Esophagus muscularis mucosa (tissue), 4 donors: ENCODE measurements around the gene ATP9A. TPM values are rescaled to one million over a fixed set of nuclear protein-coding genes. Genes with fewer than 3 reads are reported as not detected.
"Not testable (repeated sequence)": the region's sequence is repeated elsewhere in the genome, so short reads cannot be mapped to it uniquely, and the experiment has no call there.

Experiments used
- DNase-seq: peaks from one replicate; pipeline ENCODE4 v3.0.0-alpha.2; 2017; ENCODE audit errors: extremely low spot score
- H3K27ac ChIP-seq, 4 donors: fragments of 200-600 bp; sonication (generic); replicated peaks in 1 of 4; 1 replicate in 3 of 4; 2 replicates in 1 of 4; pipeline ENCODE4 v1.5.1; 2016 to 2019; ENCODE audit warnings: mild to moderate bottlenecking in 1 of 4
- H3K27me3 ChIP-seq, 4 donors: fragments of 200-600 bp; sonication (generic); one replicate each; pipeline versions ENCODE4 v1.5.1 to v1.6.0; 2016 to 2019
- H3K36me3 ChIP-seq, 4 donors: fragments of 200-600 bp; sonication (generic); one replicate each; pipeline ENCODE4 v1.5.1; 2016 to 2019
- H3K4me1 ChIP-seq, 4 donors: fragments of 200-600 bp; sonication (generic); one replicate each; pipeline ENCODE4 v1.5.1; 2016 to 2019
- H3K4me3 ChIP-seq, 4 donors: fragments of 200-600 bp; sonication (generic); 1 replicate in 2 of 4; 2 replicates in 2 of 4; pipeline ENCODE4 v1.5.1; 2016 to 2019; ENCODE audit warnings: mild to moderate bottlenecking in 4 of 4, moderate library complexity in 1 of 4
- H3K9me3 ChIP-seq, 4 donors: fragments of 200-600 bp; sonication (generic); 1 replicate in 3 of 4; 2 replicates in 1 of 4; pipeline ENCODE4 v1.5.1; 2016 to 2019
- CTCF ChIP-seq, 3 experiments: fragments of 200-600 bp in 2 of 3; fragments of 450-650 bp in 1 of 3; sonication (generic) in 2 of 3; IDR thresholded peaks; one replicate each; pipeline ENCODE4 v1.5.1; 2017 to 2019; ENCODE audit warnings: antibody characterized with exemption in 3 of 3, mild to moderate bottlenecking in 2 of 3, moderate library complexity in 1 of 3
- EP300 ChIP-seq: sonication (generic); formaldehyde crosslinking; IDR thresholded peaks from one replicate; pipeline ENCODE4 v1.6.1; 2017; ENCODE audit warnings: antibody characterized with exemption
- POLR2A ChIP-seq: fragments of 450-650 bp; IDR thresholded peaks from one replicate; pipeline ENCODE4 v1.6.1; 2017; ENCODE audit warnings: antibody characterized with exemption, moderate library complexity, mild to moderate bottlenecking, low read depth
- POLR2AphosphoS5 ChIP-seq, 2 donors: sonication (generic); formaldehyde crosslinking; IDR thresholded peaks; one replicate each; pipeline ENCODE4 v1.6.1; 2017; ENCODE audit warnings: antibody characterized with exemption in 2 of 2
- WGBS: methylation state at CpG from one replicate; pipeline ENCODE4 v1.1.5; 2018; 5-methylcytosine and 5-hydroxymethylcytosine counted together
- intact Hi-C: fragments of 100-400 bp; cut with DNase I; formaldehyde crosslinking; loops from one replicate; pipeline ENCODE4 v1.15.1; 2023
- total RNA-seq, 4 donors: library from RNA; depleted of rRNA; stranded (reverse); fragments of >200 nt; gene quantifications; one replicate each; pipeline versions ENCODE4 v1.1.0 to v1.2.1, GENCODE V29; 2016

Gene ATP9A
- total RNA-seq, 4 donors from 2014 or later, result 44.4 to 70.9 (median 56.0) TPM

GRCh38 chr20:51788822-51789221, 20.6 kb upstream of the ATP9A start:
- H3K4me1 ChIP-seq, result no peaks in the 10 kb centered on the region
- WGBS, result 94% methylated on average over 14 of the region's 14 CpGs
- TF ChIP-seq EP300 (no peak), POLR2A (no peak), POLR2AphosphoS5 (IDR thresholded peaks at IDR 0.05) (no peak), CTCF (IDR thresholded peaks at IDR 0.05) (no peak)

GRCh38 chr20:51784299-51784698, 16.1 kb upstream of the ATP9A start:
- TF ChIP-seq POLR2A (no peak), POLR2AphosphoS5 (IDR thresholded peaks at IDR 0.05) (no peak), EP300 (no peak), CTCF (IDR thresholded peaks at IDR 0.05) (no peak)
- intact Hi-C loops, result no loop called here
- no peaks in the 10 kb centered on the region for H3K27me3 ChIP-seq
- DNase-seq, result no peak
- no peak overlapping the region for H3K27ac ChIP-seq
- no peaks in the 10 kb centered on the region for H3K36me3 ChIP-seq
- H3K4me1 ChIP-seq, result no peaks in the 10 kb centered on the region
- H3K9me3 ChIP-seq, result peaks cover 0 to 6% (median 3%) of the 10 kb centered on the region in 4 donors
- WGBS, result 86% methylated on average over 15 of the region's 15 CpGs
- H3K4me3 ChIP-seq, result no peak overlapping the region

More at GRCh38 chr20:51788822-51789221, 20.6 kb upstream of the ATP9A start:
- intact Hi-C loops, result no loop called here
- Histone ChIP-seq H3K36me3 (no peaks in the 10 kb centered on the region), H3K4me3 (no peak overlapping the region), H3K9me3 (no peaks in the 10 kb centered on the region), H3K27ac (no peak overlapping the region), H3K27me3 (peaks cover 0 to 20% (median 0%) of the 10 kb centered on the region in 4 donors)
- DNase-seq, result no peak

- peaks cover 0 to 13% (median 10%) of the 10 kb centered on the region in 4 donors for H3K9me3 ChIP-seq
- H3K4me1 ChIP-seq, H3K4me3 ChIP-seq, H3K36me3 ChIP-seq, H3K27me3 ChIP-seq, DNase-seq, intact Hi-C loops, H3K27ac ChIP-seq: not testable (repeated sequence)
- WGBS, result 93% methylated on average over 4 of the region's 4 CpGs
Observed at GRCh38 chr20:51778229-51778759, 10.1 kb upstream of the ATP9A start.

GRCh38 chr20:51775241-51775640, 7.1 kb upstream of the ATP9A start:
- intact Hi-C loops, result no loop called here
- TF ChIP-seq CTCF (IDR thresholded peaks at IDR 0.05) (no peak), POLR2AphosphoS5 (IDR thresholded peaks at IDR 0.05) (no peak), POLR2A (no peak), EP300 (no peak)
- Histone ChIP-seq H3K27ac (no peak overlapping the region), H3K36me3 (no peaks in the 10 kb centered on the region), H3K4me3 (no peak overlapping the region), H3K27me3 (no peaks in the 10 kb centered on the region), H3K9me3 (peaks cover 0 to 13% (median 10%) of the 10 kb centered on the region in 4 donors), H3K4me1 (no peaks in the 10 kb centered on the region)
- 86% methylated on average over 1 of the region's 1 CpG for WGBS
- DNase-seq, result no peak

- Histone ChIP-seq H3K27me3 (no peaks in the 10 kb centered on the region), H3K36me3 (no peaks in the 10 kb centered on the region), H3K9me3 (no peaks in the 10 kb centered on the region), H3K27ac (no peak overlapping the region), H3K4me3 (no peak overlapping the region), H3K4me1 (peaks cover 4 to 13% (median 8%) of the 10 kb centered on the region in 4 donors)
- TF ChIP-seq POLR2AphosphoS5 (IDR thresholded peaks at IDR 0.05) (no peak), EP300 (no peak), POLR2A (no peak), CTCF (IDR thresholded peaks at IDR 0.05) (no peak)
- intact Hi-C loops, result no loop called here
- 95% methylated on average over 4 of the region's 4 CpGs for WGBS
- DNase-seq, result no peak
Observed at GRCh38 chr20:51772236-51772635, 4.0 kb upstream of the ATP9A start.
